WTC11 (cell line): ENCODE results near the gene HSD17B3. TPM values are rescaled to one million over a fixed set of nuclear protein-coding genes. Genes with fewer than 3 reads are reported as not detected.

ENCODE experiments used
- ATAC-seq: fragments of 200-7000 bp; cut with Tn5 transposase; 2 replicates; pipeline ENCODE4 v1.10.0; 2021; ENCODE audit warnings: mild to moderate bottlenecking, moderate library complexity
- CTCF ChIA-PET: fragments of 300-600 bp; sonication (Branson Sonifier 250); formaldehyde crosslinking; loops from one replicate; lab custom pipeline; 2021; ENCODE audit warnings: antibody characterized with exemption; lab: Charles Lee
- POLR2A ChIA-PET: fragments of 350-600 bp; sonication (Branson Sonifier 250); formaldehyde crosslinking; loops from one replicate; lab custom pipeline; 2021; ENCODE audit warnings: antibody characterized with exemption; lab: Charles Lee
- DNase-seq: peaks from one replicate; pipeline ENCODE4 v3.0.0; 2021; ENCODE audit warnings: low spot score
- H3K27ac Mint-ChIP-seq: 2 replicates; pipeline ENCODE4 v1.8.0; 2021; ENCODE audit warnings: mixed read lengths
- H3K27me3 Mint-ChIP-seq: 2 replicates; pipeline ENCODE4 v1.8.0; 2021; ENCODE audit warnings: low read depth, mild to moderate bottlenecking, moderate library complexity, mixed read lengths
- H3K36me3 Mint-ChIP-seq: 2 replicates; pipeline ENCODE4 v1.8.0; 2021; ENCODE audit warnings: mixed read lengths
- H3K4me1 Mint-ChIP-seq: 2 replicates; pipeline ENCODE4 v1.8.0; 2022; ENCODE audit warnings: mixed read lengths
- H3K4me3 Mint-ChIP-seq: 2 replicates; pipeline ENCODE4 v1.8.0; 2021; ENCODE audit warnings: mild to moderate bottlenecking, moderate library complexity, mixed read lengths
- H3K9me3 Mint-ChIP-seq: 2 replicates; pipeline ENCODE4 v1.8.0; 2021; ENCODE audit warnings: mixed read lengths
- CTCF ChIP-seq: fragments of 200-600 bp; IDR thresholded peaks from 2 replicates; pipeline ENCODE4 v1.8.0; 2022; ENCODE audit warnings: antibody characterized with exemption
- ETV6 ChIP-seq: sonication (generic); formaldehyde crosslinking; IDR thresholded peaks from 2 replicates; pipeline ENCODE4 v1.8.1; 2022; ENCODE audit warnings: mild to moderate bottlenecking, missing genetic modification reagents
- FOXP1 ChIP-seq: sonication (generic); formaldehyde crosslinking; IDR thresholded peaks from 2 replicates; pipeline ENCODE4 v1.8.0; 2022; ENCODE audit warnings: missing genetic modification reagents, mild to moderate bottlenecking, moderate library complexity, borderline replicate concordance
- FOXP4 ChIP-seq: sonication (generic); formaldehyde crosslinking; IDR thresholded peaks from 2 replicates; pipeline ENCODE4 v1.8.0; 2022; ENCODE audit warnings: mild to moderate bottlenecking, missing genetic modification reagents
- GABPB1 ChIP-seq: sonication (generic); formaldehyde crosslinking; IDR thresholded peaks from 2 replicates; pipeline ENCODE4 v1.8.1; 2023; ENCODE audit warnings: mild to moderate bottlenecking, missing genetic modification reagents
- JUN ChIP-seq: sonication (generic); formaldehyde crosslinking; IDR thresholded peaks from 2 replicates; pipeline ENCODE4 v1.8.0; 2023; ENCODE audit warnings: mild to moderate bottlenecking, missing genetic modification reagents
- MYBL2 ChIP-seq: sonication (generic); formaldehyde crosslinking; IDR thresholded peaks from 2 replicates; pipeline ENCODE4 v1.8.1; 2023; ENCODE audit warnings: mild to moderate bottlenecking, moderate library complexity, missing genetic modification reagents
- NFYB ChIP-seq: sonication (generic); formaldehyde crosslinking; conservative IDR thresholded peaks from 2 replicates; pipeline ENCODE4 v1.8.0; 2022; ENCODE audit warnings: low read depth, missing genetic modification reagents
- NR2C2 ChIP-seq: sonication (generic); formaldehyde crosslinking; IDR thresholded peaks from 2 replicates; pipeline ENCODE4 v1.8.0; 2022; ENCODE audit warnings: mild to moderate bottlenecking, missing genetic modification reagents
- PREB ChIP-seq: sonication (generic); formaldehyde crosslinking; IDR thresholded peaks from 2 replicates; pipeline ENCODE4 v1.8.1; 2022; ENCODE audit warnings: mild to moderate bottlenecking, missing genetic modification reagents, moderate library complexity, borderline replicate concordance
- RELA ChIP-seq: sonication (generic); formaldehyde crosslinking; IDR thresholded peaks from 2 replicates; pipeline ENCODE4 v1.8.1; 2022; ENCODE audit warnings: missing genetic modification reagents, mild to moderate bottlenecking, borderline replicate concordance
- RORB ChIP-seq: fragments of 250-450 bp; sonication (Bioruptor Pico); IDR thresholded peaks from 2 replicates; pipeline ENCODE4 v1.9.0; 2021; ENCODE audit warnings: mild to moderate bottlenecking
- SMAD4 ChIP-seq: sonication (generic); formaldehyde crosslinking; IDR thresholded peaks from 2 replicates; pipeline ENCODE4 v1.8.0; 2022; ENCODE audit warnings: mild to moderate bottlenecking, missing genetic modification reagents
- SOX15 ChIP-seq: fragments of 250-450 bp; sonication (Bioruptor Pico); IDR thresholded peaks from 2 replicates; pipeline ENCODE4 v1.9.0; 2021; ENCODE audit warnings: mild to moderate bottlenecking
- TEAD4 ChIP-seq: sonication (generic); formaldehyde crosslinking; IDR thresholded peaks from 2 replicates; pipeline ENCODE4 v1.8.0; 2022; ENCODE audit warnings: mild to moderate bottlenecking, missing genetic modification reagents
- TP53 ChIP-seq: sonication (generic); formaldehyde crosslinking; IDR thresholded peaks from 2 replicates; pipeline ENCODE4 v1.8.1; 2023; ENCODE audit warnings: mild to moderate bottlenecking, missing genetic modification reagents
- ZBTB21 ChIP-seq: sonication (generic); formaldehyde crosslinking; IDR thresholded peaks from 2 replicates; pipeline ENCODE4 v1.8.1; 2023; ENCODE audit warnings: mild to moderate bottlenecking, missing genetic modification reagents, borderline replicate concordance
- ZNF281 ChIP-seq: sonication (generic); formaldehyde crosslinking; IDR thresholded peaks from 2 replicates; pipeline ENCODE4 v1.8.0; 2023; ENCODE audit warnings: mild to moderate bottlenecking, missing genetic modification reagents
- ZNF671 ChIP-seq: fragments of 250-450 bp; sonication (Bioruptor Pico); IDR thresholded peaks from 2 replicates; pipeline ENCODE4 v1.8.0; 2021; ENCODE audit warnings: mild to moderate bottlenecking
- total RNA-seq: library from RNA; stranded (reverse); gene quantifications from 3 replicates; pipeline ENCODE4 v1.2.3, GENCODE V29; 2021
- TF ChIP-seq, protein P1 (sequence below): sonication (generic); formaldehyde crosslinking; IDR thresholded peaks from 2 replicates; pipeline ENCODE4 v1.8.1; 2022; ENCODE audit warnings: missing genetic modification reagents, borderline replicate concordance
- TF ChIP-seq, protein P2 (sequence below): sonication (generic); formaldehyde crosslinking; IDR thresholded peaks from 2 replicates; pipeline ENCODE4 v1.8.1; 2023; ENCODE audit warnings: mild to moderate bottlenecking, moderate library complexity, missing genetic modification reagents

HSD17B3 gene
- total RNA-seq, 1 experiment from 2014 or later = not detected

GRCh38 chr9:96293498-96294158 is 8.3 kb downstream of the HSD17B3 start:
- no peak overlapping the region for H3K4me3 Mint-ChIP-seq
- no peak for DNase-seq
- peaks cover 13% of the 10 kb centered on the region for H3K36me3 Mint-ChIP-seq
- H3K27ac Mint-ChIP-seq = no peak overlapping the region
- peaks cover 2% of the 10 kb centered on the region; the same call in 1 of the 2 replicates for H3K27me3 Mint-ChIP-seq
- 0 out of 2 replicates have a peak, but pooled peaks have one; percentile 28 for ATAC-seq
- H3K9me3 Mint-ChIP-seq = peaks cover 24% of the 10 kb centered on the region
- CTCF ChIA-PET = interaction anchor here (1.0 to 1.1 kb wide), 2 partner anchors 23 to 373 kb away, joined by 3 read pairs; no protein-coding TSS in a partner anchor
- POLR2A ChIA-PET = no interaction called here
- TF ChIP-seq RELA (CRISPR knock-in tag) = no peak
- no peak for TF ChIP-seq GABPB1
- TF ChIP-seq, protein P1, sequence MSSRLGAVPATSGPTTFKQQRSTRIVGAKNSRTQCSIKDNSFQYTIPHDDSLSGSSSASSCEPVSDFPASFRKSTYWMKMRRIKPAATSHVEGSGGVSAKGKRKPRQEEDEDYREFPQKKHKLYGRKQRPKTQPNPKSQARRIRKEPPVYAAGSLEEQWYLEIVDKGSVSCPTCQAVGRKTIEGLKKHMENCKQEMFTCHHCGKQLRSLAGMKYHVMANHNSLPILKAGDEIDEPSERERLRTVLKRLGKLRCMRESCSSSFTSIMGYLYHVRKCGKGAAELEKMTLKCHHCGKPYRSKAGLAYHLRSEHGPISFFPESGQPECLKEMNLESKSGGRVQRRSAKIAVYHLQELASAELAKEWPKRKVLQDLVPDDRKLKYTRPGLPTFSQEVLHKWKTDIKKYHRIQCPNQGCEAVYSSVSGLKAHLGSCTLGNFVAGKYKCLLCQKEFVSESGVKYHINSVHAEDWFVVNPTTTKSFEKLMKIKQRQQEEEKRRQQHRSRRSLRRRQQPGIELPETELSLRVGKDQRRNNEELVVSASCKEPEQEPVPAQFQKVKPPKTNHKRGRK (CRISPR knock-in tag) = no peak
- no peak for TF ChIP-seq TEAD4 (CRISPR knock-in tag)
- TF ChIP-seq JUN (CRISPR knock-in tag) = no peak
- TF ChIP-seq, protein P2, sequence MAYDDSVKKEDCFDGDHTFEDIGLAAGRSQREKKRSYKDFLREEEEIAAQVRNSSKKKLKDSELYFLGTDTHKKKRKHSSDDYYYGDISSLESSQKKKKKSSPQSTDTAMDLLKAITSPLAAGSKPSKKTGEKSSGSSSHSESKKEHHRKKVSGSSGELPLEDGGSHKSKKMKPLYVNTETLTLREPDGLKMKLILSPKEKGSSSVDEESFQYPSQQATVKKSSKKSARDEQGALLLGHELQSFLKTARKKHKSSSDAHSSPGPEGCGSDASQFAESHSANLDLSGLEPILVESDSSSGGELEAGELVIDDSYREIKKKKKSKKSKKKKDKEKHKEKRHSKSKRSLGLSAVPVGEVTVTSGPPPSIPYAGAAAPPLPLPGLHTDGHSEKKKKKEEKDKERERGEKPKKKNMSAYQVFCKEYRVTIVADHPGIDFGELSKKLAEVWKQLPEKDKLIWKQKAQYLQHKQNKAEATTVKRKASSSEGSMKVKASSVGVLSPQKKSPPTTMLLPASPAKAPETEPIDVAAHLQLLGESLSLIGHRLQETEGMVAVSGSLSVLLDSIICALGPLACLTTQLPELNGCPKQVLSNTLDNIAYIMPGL (CRISPR knock-in tag) = no peak
- no peak for TF ChIP-seq NFYB (CRISPR knock-in tag)
- TF ChIP-seq ZNF671 (CRISPR knock-in tag) = no peak
- no peak for TF ChIP-seq CTCF
- no peak for TF ChIP-seq SOX15
- TF ChIP-seq FOXP1 (CRISPR knock-in tag) = no peak
- TF ChIP-seq MYBL2 = no peak
- H3K4me1 Mint-ChIP-seq = peaks cover 23% of the 10 kb centered on the region

DNA sequence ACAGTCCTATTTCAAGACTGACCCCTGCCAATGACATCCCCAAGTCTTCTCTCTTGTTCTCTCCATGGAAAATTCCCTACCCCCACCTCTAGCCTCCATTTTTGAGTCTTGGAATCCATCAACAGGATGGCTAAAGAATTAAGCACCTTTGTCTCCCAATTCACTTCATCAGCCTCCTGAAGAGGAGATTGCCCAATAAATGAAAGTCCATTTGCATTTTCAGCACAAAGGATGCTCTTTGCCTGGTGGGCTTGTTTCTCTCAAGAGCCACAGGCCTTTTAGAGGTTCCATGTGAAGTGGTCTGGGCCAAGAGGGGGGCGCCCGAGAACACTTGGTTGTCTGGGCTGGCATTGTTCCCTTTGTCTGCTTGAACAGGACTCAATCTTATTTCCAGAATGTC is 12.6 kb downstream of the HSD17B3 start:
- Mint-ChIP-seq H3K36me3 (peaks cover 22% of the 10 kb centered on the region), H3K4me1 (peaks cover 23% of the 10 kb centered on the region), H3K27me3 (no peaks in the 10 kb centered on the region), H3K4me3 (no peak overlapping the region), H3K27ac (no peak overlapping the region), H3K9me3 (peaks cover 35% of the 10 kb centered on the region)
- TF ChIP-seq ETV6 (CRISPR knock-in tag) = no peak
- TF ChIP-seq RORB (CRISPR knock-in tag) = no peak
- TF ChIP-seq ZNF281 (CRISPR knock-in tag) = no peak
- no peak for TF ChIP-seq TP53
- TF ChIP-seq NFYB (CRISPR knock-in tag) = no peak
- no peak for TF ChIP-seq ZNF671 (CRISPR knock-in tag)
- no peak for TF ChIP-seq PREB (CRISPR knock-in tag)
- no peak for TF ChIP-seq SMAD4 (CRISPR knock-in tag)
- no peak for TF ChIP-seq NR2C2 (CRISPR knock-in tag)
- no peak for TF ChIP-seq MYBL2
- no peak for TF ChIP-seq FOXP4 (CRISPR knock-in tag)
- no peak for TF ChIP-seq ZBTB21 (CRISPR knock-in tag)
- ChIA-PET POLR2A (interaction anchor here (0.7 kb wide), 1 partner anchor 19 kb away, joined by 8 read pairs; no protein-coding TSS in a partner anchor), CTCF (interaction anchor here (0.6 kb wide), 1 partner anchor 377 kb away, joined by 3 read pairs; no protein-coding TSS in a partner anchor)
- ATAC-seq (no peak; the same call in 1 of the 2 replicates), DNase-seq (no peak)
